ENCODE results near the gene SMIM20. TPM values are rescaled to one million over a fixed set of nuclear protein-coding genes. Genes with fewer than 3 reads are reported as not detected.

SMIM20 gene
- total and polyA plus RNA-seq, 9 of the 15 experiments (the other 6 are each of a cell fraction or from before 2014, with no cell fraction given): 25.1 to 51.0 (median 38.9) TPM

DNA sequence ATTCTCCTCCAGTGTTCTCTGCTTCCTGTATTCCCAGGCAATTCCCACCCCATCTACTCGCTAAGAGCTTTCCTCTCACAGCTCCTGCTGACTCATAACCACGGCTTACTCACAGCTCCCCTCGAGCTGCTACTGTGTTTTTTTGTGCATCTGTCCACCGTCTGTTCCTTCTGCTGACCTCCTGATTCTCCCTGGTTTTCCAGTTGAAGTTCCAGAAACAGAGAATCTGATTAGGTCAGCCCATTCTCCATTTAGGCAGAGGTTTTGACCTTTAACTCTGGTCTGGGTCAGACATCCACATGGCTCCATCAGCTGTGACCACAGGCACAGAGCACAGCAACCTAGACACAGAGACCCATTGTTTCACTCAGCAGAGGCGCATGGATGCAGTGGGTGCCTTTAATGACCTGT is 5.5 kb upstream of the SMIM20 start:
- no peaks in the 10 kb centered on the region for H4K20me1 ChIP-seq (replicated peaks; ENCODE audit: control insufficient read depth, insufficient read depth, low read length)
- no peaks in the 10 kb centered on the region for H3K9me1 ChIP-seq (ENCODE audit: control insufficient read depth, insufficient read depth, low read length)
- H3K9ac ChIP-seq (ENCODE audit: insufficient read depth in 1 of 2, low read depth in 2 of 2, low read length in 2 of 2): no peak overlapping the region
- no peaks in the 10 kb centered on the region for H3K36me3 ChIP-seq (ENCODE audit: control insufficient read depth, insufficient read depth, low read length)
- FAIRE-seq: no peak
- peaks cover 23 to 49% of the 10 kb centered on the region in 2 experiments; a peak in 4 of 5 replicates for H3K27me3 ChIP-seq (ENCODE audit: control insufficient read depth in 2 of 2, insufficient read depth in 2 of 2, low read length in 2 of 2)
- DNase-seq (ENCODE audit: extremely low read depth in 1 of 4, low spot score in 3 of 4): no peak
- in situ Hi-C loops (cut with MboI) (no loop called here), intact Hi-C loops (cut with micrococcal nuclease) (no loop called here)
- no peak overlapping the region for H3K4me2 ChIP-seq (ENCODE audit: insufficient read depth, low read length)
- TF ChIP-seq MTA1 (IDR thresholded peaks at IDR 0.05; ENCODE audit: borderline replicate concordance): no peak
- TF ChIP-seq ZNF445 (CRISPR knock-in tag; IDR thresholded peaks at IDR 0.05; ENCODE audit: low read depth): no peak
- no peak for TF ChIP-seq U2AF2 (optimal IDR thresholded peaks at IDR 0.05; ENCODE audit: low read depth, low read length)
- TF ChIP-seq, protein P1, sequence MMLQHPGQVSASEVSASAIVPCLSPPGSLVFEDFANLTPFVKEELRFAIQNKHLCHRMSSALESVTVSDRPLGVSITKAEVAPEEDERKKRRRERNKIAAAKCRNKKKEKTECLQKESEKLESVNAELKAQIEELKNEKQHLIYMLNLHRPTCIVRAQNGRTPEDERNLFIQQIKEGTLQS (IDR thresholded peaks at IDR 0.05): peak; percentile 52
- TF ChIP-seq, protein P1 (CRISPR knock-in tag; conservative IDR thresholded peaks at IDR 0.05): no peak
- no peak for TF ChIP-seq RBFOX2 (IDR thresholded peaks at IDR 0.05; ENCODE audit: low read depth, low read length)
- no peak for TF ChIP-seq ZFP30 (CRISPR knock-in tag; IDR thresholded peaks at IDR 0.05; ENCODE audit: borderline replicate concordance)
- TF ChIP-seq JUND (IDR thresholded peaks at IDR 0.05; ENCODE audit: borderline replicate concordance, low read depth, low read length): peak; percentile 36; the same call in 1 of the 2 replicates
- peak; percentile 55; the same call in 1 of the 3 replicates for TF ChIP-seq JUND (tag; IDR thresholded peaks at IDR 0.05; ENCODE audit: borderline replicate concordance, low read depth, low read length)
- TF ChIP-seq EWSR1 (IDR thresholded peaks at IDR 0.05; ENCODE audit: borderline replicate concordance, low read depth, partially characterized antibody): no peak
- TF ChIP-seq POU5F1 (IDR thresholded peaks at IDR 0.05; ENCODE audit: borderline replicate concordance, low read depth, low read length, partially characterized antibody): no peak
- no peak for TF ChIP-seq CBFB (CRISPR knock-in tag; IDR thresholded peaks at IDR 0.05)
- TF ChIP-seq ZNF583 (CRISPR knock-in tag; IDR thresholded peaks at IDR 0.05): no peak
- no peak for TF ChIP-seq NR2C2 (CRISPR knock-in tag; IDR thresholded peaks at IDR 0.05)
- peak; percentile 28; the same call in 1 of the 2 replicates for TF ChIP-seq NR2C2 (tag; IDR thresholded peaks at IDR 0.05)
- TF ChIP-seq STAT6 (CRISPR knock-in tag; IDR thresholded peaks at IDR 0.05): no peak
- TF ChIP-seq SAP30 (IDR thresholded peaks at IDR 0.05; ENCODE audit: borderline replicate concordance, insufficient read depth, low read depth, low read length, poor library complexity, severe bottlenecking): no peak
- no peak for TF ChIP-seq SAFB (IDR thresholded peaks at IDR 0.05; ENCODE audit: borderline replicate concordance, low read depth, low read length)
- TF ChIP-seq FOSL1 (tag; conservative IDR thresholded peaks at IDR 0.05): peak; percentile 78
- TF ChIP-seq CBX5 (IDR thresholded peaks at IDR 0.05; ENCODE audit: borderline replicate concordance, low read depth): no peak
- ChIA-PET POLR2A (no interaction called here), CTCF (ENCODE audit: low intra/inter-chr PET ratio) (no interaction called here)
- no TSS peak for BruUV-seq (replicated peaks)
- H3K27ac ChIP-seq (ENCODE audit: extremely low read depth, low read depth, low read length): no peak overlapping the region
- no peak overlapping the region for H2AFZ ChIP-seq (ENCODE audit: low read depth, low read length)
- no peaks in the 10 kb centered on the region for H3K79me2 ChIP-seq (ENCODE audit: control insufficient read depth, insufficient read depth, low read length)
- no peak for ATAC-seq
- 4% methylated on average over 5 of the region's 5 CpGs for WGBS (ENCODE audit: insufficient coverage, low coverage, missing lambda C conversion rate)
- H3K4me1 ChIP-seq (replicated peaks in 1 of 2; ENCODE audit: control insufficient read depth in 2 of 2, insufficient read depth in 2 of 2, low read length in 2 of 2): peaks cover 2 to 4% of the 10 kb centered on the region in 2 experiments; a peak in 2 of 5 replicates
- no peaks in the 10 kb centered on the region for H3K9me3 ChIP-seq (replicated peaks; ENCODE audit: control insufficient read depth, insufficient read depth, low read depth, low read length)
- no peak overlapping the region for H3K4me3 ChIP-seq
